NCI-H82 treated with DMSO at 0.1 percent for 48 hours (cell line): ENCODE data around the gene GPR15.

Experiments used
- DNase-seq: peaks from one replicate; lab custom pipeline; 2025; ENCODE audit not compliant: unreplicated experiment; lab: John Stamatoyannopoulos, UW

The GPR15 gene

GRCh38 chr3:98531622-98532274 lies at the start of gene GPR15:
Gene GPR15 (plus strand): TSS chr3:98531978. CDS start chr3:98532034, 56 bp downstream.
- DNase-seq: no peak

- DNase-seq: no peak
Observed at GRCh38 chr3:98482717-98483482, 48.9 kb upstream of the GPR15 start.

- no peak for DNase-seq
Observed at GRCh38 chr3:98483626-98484025, 48.2 kb upstream of the GPR15 start.

DNA sequence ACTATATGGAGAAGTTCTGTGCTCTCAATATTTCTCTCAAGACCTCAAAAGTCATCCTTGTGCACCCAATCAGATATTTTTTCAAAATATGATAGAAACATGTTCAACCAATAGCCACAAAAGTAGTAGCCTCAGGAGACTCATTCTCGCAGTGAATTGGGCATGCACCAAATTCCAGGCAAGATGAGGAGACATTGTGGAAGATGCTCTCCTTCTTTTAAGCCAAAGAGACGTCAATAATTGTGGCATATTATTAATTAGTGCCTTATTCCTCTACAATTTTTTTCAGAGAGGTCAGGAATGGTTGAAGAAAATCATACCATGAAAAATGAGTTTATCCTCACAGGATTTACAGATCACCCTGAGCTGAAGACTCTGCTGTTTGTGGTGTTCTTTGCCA lies 34.4 kb upstream of the GPR15 start, which contains the start of gene OR5K2:
OR5K2 (plus strand) TSS at position 301 of the 400 bp plus-strand sequence; CDS start at position 301, 0 bp downstream.
- no peak for DNase-seq

DNA sequence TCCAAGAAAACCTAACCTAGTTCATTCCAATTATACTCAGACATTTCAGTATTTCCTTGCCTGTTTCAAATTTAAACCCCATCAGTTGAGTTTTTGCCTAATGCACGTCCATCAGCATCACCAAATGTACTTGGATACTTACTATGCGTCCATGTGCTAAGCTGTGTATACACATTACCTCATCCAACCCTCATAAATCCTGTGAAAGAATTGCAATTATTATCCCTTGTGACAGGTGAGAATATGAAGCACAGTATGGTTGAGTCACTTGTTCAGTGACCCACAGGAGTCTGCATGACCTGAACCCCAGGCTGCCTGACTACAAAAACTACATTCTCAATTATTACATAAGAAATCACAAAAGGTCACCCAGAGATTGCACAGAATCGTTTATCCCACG lies 31.8 kb upstream of the GPR15 start:
- DNase-seq: no peak

DNA sequence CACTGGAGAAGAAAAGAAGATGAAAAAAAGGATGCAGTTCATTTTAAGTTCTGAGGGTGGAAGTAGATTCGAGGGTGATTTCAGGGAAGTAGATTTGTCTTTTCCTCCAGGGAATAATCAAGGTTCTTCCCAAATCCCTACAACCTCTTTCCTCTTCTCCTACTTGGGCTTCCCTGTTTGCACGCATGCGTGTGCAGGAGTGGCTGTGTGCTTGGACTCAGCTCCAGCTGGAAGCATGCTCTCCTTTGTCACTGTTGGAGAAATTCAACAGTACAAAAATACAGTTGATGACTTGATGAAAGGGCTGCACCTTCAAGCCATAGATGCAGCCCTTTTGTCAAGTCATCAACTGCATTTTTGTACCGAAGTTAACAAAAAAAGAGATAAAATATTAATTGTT lies 30.5 kb upstream of the GPR15 start:
- DNase-seq: no peak

DNA sequence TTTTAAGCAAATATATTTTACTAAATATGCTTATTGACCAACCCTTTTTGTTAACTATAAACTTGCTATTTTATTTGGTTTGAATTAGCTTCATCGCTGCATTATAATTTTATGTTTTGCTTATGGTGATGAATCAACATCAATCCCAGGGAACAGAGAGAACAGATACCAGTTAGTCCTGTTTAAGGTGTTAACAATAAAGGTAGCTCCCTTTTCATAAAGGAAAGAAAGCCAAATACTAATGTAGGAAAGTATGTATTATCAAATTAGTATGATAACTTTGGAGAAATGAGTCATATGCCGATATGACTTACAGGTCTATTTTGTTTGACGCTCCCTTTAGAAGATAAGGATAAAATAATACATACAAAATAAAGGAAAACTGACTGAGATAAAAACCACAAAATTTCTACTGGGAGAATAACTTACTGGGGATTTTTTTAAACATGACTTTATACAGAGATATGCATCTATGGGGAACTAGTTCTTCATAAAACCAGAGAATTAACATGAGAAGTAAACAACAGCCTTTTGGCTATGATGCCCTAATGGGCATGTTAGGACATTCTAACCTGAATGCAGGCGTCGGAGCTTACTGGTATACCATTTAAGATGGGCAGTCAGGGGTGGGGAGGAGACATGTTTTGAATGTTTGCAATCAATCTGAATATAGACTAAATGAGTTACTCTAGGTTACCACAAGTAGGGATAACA lies 29.8 kb upstream of the GPR15 start:
- DNase-seq: no peak

- DNase-seq: no peak
Observed at GRCh38 chr3:98504539-98504938, 27.2 kb upstream of the GPR15 start.

GRCh38 chr3:98508582-98508981 lies 23.2 kb upstream of the GPR15 start:
- DNase-seq: no peak

DNA sequence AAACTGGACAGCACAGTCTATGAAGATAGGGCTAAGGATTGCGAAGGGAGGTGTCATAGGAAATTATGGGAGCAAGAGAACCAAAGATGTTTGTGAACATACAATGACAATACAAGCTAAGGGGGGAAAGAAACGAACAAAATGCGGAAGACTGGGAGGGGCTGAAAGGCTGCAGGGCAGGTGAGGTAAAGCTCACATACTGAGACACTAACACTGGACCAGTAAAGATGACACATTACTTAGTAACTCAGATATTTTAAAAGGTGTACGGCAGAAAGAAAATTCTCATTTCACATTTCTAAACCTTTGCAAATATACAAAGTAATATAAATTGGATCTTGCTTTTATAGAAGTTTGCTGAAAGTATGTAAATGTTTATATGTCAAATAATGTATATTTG lies 19.2 kb upstream of the GPR15 start:
- no peak for DNase-seq

DNA sequence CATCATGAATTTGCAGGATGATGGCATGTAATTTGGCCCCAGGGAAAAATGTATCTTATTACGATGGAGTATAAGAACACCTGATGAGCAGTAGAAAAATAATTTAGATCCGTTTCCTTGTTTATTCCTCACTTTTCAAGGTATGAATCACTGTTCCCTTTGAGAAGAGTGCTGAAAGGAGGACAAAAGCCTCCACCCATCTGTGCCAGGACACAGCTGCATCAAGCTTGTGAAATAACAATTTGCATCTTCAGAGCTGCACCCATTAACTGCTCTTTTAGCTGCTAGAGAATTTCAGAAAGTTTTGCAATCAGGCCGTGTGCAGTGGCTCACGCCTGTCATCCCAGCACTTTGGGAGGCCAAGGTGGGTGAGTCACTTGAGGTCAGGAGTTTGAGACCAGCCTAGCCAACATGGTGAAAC lies 18.7 kb upstream of the GPR15 start:
- no peak for DNase-seq

DNA sequence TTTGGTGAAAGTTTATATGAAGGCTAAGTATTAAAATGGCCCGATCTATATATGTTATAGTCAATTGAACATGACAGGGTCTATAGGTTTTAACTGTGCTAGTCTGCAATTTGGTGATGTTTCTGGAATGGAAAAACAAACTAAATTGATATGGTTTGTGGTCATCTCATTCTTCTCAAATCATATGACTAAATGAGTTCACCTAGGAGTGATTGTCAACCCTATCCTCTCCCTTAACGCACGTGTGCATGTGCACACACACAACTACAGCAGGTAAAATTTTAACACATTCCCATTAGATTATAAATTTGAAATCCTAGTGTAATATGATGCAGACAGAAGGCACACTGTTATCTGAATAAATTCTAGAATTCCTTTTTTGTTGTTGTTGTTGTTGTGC lies 18.0 kb upstream of the GPR15 start:
- no peak for DNase-seq

GRCh38 chr3:98514948-98515347 lies 16.8 kb upstream of the GPR15 start:
- no peak for DNase-seq

- no peak for DNase-seq
Observed at GRCh38 chr3:98518816-98519215, 13.0 kb upstream of the GPR15 start.

- DNase-seq: no peak
Observed at GRCh38 chr3:98519351-98519750, 12.4 kb upstream of the GPR15 start.

- peak; percentile 35 for DNase-seq
Observed at GRCh38 chr3:98521897-98522543, 9.8 kb upstream of the GPR15 start.

DNA sequence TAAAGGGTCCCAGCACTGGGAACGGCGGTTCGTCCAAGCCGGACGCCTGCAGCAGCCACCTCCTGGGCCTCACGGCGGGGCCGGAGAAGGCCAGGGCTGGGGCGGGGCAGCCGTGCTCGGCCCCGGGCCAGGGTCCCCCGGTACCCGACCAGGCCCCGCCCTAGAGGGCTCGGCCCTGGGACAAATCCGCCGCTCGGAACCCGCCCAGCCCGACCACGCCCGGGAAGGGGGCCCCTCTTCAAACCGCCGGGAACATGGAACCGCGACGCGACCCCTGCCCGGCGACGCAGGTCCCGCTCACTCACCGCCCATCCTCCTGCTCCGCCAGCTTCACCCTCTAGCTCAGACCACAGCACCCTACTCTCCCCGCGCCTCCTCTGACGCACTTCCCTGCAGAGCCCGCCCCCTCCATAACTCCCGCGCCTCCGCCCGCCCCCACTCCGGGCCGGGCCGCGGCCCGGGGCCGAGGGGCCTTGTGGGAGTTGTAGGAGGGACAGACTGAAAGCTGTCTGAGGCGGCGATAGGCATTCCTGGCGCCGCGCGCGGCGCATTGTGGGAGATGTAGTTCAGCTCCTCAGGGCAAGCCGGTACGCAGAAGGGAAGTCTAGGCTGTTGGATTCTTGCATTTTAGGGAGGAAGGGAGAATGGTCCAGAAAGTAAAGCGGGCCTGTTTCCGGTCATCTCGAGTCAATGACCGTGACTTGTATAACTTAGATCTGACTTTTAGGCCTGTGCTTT lies 9.1 kb upstream of the GPR15 start, which contains the start of gene CLDND1:
CLDND1 (minus strand) TSS at position 359 of the 738 bp plus-strand sequence. CDS start 1,478 bp downstream, outside the sequence.
- DNase-seq: peak; percentile 97

- no peak for DNase-seq
Observed at GRCh38 chr3:98525494-98525893, 6.3 kb upstream of the GPR15 start.

GRCh38 chr3:98528474-98529346 lies 3.1 kb upstream of the GPR15 start:
- no peak for DNase-seq
